ENCODE results near the gene VKORC1L1.

The VKORC1L1 gene

DNA sequence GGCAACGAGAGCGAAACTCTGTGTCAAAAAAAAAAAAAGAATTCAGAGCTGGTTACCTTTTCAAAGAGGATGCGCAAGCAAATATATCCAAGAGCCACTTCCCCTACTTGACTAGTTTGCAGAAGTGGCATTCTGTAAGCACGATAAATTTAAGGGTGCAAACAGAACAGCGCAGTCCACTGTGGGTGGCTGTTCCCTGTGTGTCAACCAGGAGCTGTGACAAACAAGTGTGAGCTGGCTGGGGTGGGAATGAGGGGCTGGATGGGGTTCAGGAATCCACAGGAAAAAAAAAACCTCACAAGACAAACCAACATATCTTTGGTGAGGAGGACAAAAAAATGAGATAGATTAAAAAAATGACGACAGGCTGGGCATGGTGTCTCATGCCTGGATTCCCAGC, 93.3 kb downstream of the VKORC1L1 start:
- Histone ChIP-seq H2AFZ (ENCODE audit: low read length) (no peak overlapping the region), H2BK5ac (ENCODE audit: low read length) (no peak overlapping the region), H2BK15ac (ENCODE audit: low read length) (no peak overlapping the region), H3K23ac (ENCODE audit: low read depth, low read length, poor library complexity) (no peak overlapping the region), H2BK120ac (ENCODE audit: low read depth, low read length) (no peak overlapping the region), H3K18ac (ENCODE audit: low read length) (no peak overlapping the region), H3K27me3 (ENCODE audit: control insufficient read depth in 3 of 3, insufficient read depth in 3 of 3, low read depth in 1 of 3, low read length in 3 of 3) (no peaks in the 10 kb centered on the region), H3K4me1 (ENCODE audit: control insufficient read depth in 2 of 2, insufficient read depth in 1 of 2, low read depth in 1 of 2, low read length in 2 of 2) (no peaks in the 10 kb centered on the region), H3K4ac (ENCODE audit: low read length) (no peak overlapping the region), H4K8ac (ENCODE audit: low read depth, low read length) (no peak overlapping the region), H3K14ac (ENCODE audit: low read length) (no peak overlapping the region), H3K79me1 (ENCODE audit: low read depth, low read length) (peaks cover 2% of the 10 kb centered on the region), H3K4me2 (ENCODE audit: insufficient read depth, low read length, poor library complexity, severe bottlenecking) (no peak overlapping the region), H3K9ac (ENCODE audit: low read depth, low read length, poor library complexity) (no peak overlapping the region), H3K4me3 (ENCODE audit: low read length in 2 of 2) (no peak overlapping the region), H2AK5ac (ENCODE audit: low read depth, low read length) (no peak overlapping the region), H4K91ac (ENCODE audit: low read depth, low read length, poor library complexity) (no peak overlapping the region), H3K9me3 (replicated peaks in 1 of 2; ENCODE audit: control insufficient read depth in 2 of 2, insufficient read depth in 1 of 2, low read depth in 1 of 2, low read length in 2 of 2) (no peaks in the 10 kb centered on the region), H3K27ac (replicated peaks; ENCODE audit: low read length) (no peak overlapping the region), H2BK12ac (ENCODE audit: low read length) (no peak overlapping the region), H3K36me3 (replicated peaks in 1 of 2; ENCODE audit: control insufficient read depth in 2 of 2, insufficient read depth in 2 of 2, low read length in 2 of 2) (peaks cover 63 to 99% of the 10 kb centered on the region in 2 donors)
- no CpG with 5 or more reads among the region's 6 CpGs for WGBS, 2 donors (ENCODE audit: extremely low coverage in 2 of 2, insufficient read length in 2 of 2, insufficient replicate concordance in 1 of 2)
- DNase-seq (ENCODE audit: low spot score) = no peak

DNA sequence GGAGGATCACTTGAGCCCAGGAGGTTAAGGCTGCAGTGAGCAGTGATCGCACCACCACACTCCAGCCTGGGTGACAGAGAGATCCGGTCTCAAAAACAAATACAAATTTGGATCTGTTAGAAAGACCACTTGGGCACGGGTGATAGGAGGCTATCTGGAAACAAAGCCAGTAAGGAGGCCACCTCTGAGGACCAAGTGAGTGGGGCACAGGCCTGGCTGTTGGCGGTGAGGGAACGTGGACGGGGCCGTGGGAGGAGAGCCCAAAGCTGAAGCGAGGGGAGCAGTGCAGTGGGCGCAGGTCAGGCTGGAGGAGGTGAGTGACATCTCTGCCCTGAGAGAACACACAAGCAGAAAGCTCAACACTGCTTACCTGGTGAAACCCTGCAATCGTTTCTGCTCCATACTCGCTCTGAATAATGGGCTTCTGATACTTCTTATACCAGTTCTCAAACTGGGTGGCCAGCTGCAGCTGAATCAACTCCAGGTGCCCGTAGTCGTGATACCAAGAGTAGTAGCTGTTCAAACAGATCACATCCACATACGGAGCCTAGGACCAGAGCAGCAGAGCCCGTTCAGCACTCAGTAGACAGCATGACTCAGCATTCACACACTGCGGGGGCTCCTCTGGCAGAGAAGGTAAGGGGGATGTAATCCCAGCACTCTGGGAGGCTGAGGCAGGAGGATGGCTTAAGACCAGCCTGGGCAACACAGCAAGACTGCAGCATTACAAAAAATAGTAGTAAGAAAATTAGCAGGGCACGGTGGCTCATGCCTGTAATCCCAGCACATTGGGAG, 94.7 kb downstream of the VKORC1L1 start:
- no peak overlapping the region for H3K27ac ChIP-seq (replicated peaks; ENCODE audit: low read length)
- H3K9me3 ChIP-seq (replicated peaks in 1 of 2; ENCODE audit: control insufficient read depth in 2 of 2, insufficient read depth in 1 of 2, low read depth in 1 of 2, low read length in 2 of 2) = no peaks in the 10 kb centered on the region
- H4K91ac ChIP-seq (ENCODE audit: low read depth, low read length, poor library complexity) = no peak overlapping the region
- H3K79me1 ChIP-seq (ENCODE audit: low read depth, low read length) = peaks cover 2% of the 10 kb centered on the region
- H3K27me3 ChIP-seq (ENCODE audit: control insufficient read depth in 3 of 3, insufficient read depth in 3 of 3, low read depth in 1 of 3, low read length in 3 of 3) = no peaks in the 10 kb centered on the region
- WGBS, 2 donors (ENCODE audit: extremely low coverage in 2 of 2, insufficient read length in 2 of 2, insufficient replicate concordance in 1 of 2) = no CpG with 5 or more reads among the region's 17 CpGs
- H3K23ac ChIP-seq (ENCODE audit: low read depth, low read length, poor library complexity) = no peak overlapping the region
- DNase-seq (ENCODE audit: low spot score) = no peak
- no peak overlapping the region for H2AK5ac ChIP-seq (ENCODE audit: low read depth, low read length)
- H3K4me1 ChIP-seq (ENCODE audit: control insufficient read depth in 2 of 2, insufficient read depth in 1 of 2, low read depth in 1 of 2, low read length in 2 of 2) = no peaks in the 10 kb centered on the region
- peaks cover 60 to 99% of the 10 kb centered on the region in 2 donors for H3K36me3 ChIP-seq (replicated peaks in 1 of 2; ENCODE audit: control insufficient read depth in 2 of 2, insufficient read depth in 2 of 2, low read length in 2 of 2)
- no peak overlapping the region for H3K14ac ChIP-seq (ENCODE audit: low read length)
- H3K18ac ChIP-seq (ENCODE audit: low read length) = no peak overlapping the region
- H3K4me3 ChIP-seq (ENCODE audit: low read length in 2 of 2) = no peak overlapping the region
- no peak overlapping the region for H2AFZ ChIP-seq (ENCODE audit: low read length)
- H3K4ac ChIP-seq (ENCODE audit: low read length) = no peak overlapping the region
- no peak overlapping the region for H2BK15ac ChIP-seq (ENCODE audit: low read length)
- H3K9ac ChIP-seq (ENCODE audit: low read depth, low read length, poor library complexity) = no peak overlapping the region
- no peak overlapping the region for H2BK12ac ChIP-seq (ENCODE audit: low read length)
- H2BK120ac ChIP-seq (ENCODE audit: low read depth, low read length) = no peak overlapping the region
- no peak overlapping the region for H2BK5ac ChIP-seq (ENCODE audit: low read length)
- H3K4me2 ChIP-seq (ENCODE audit: insufficient read depth, low read length, poor library complexity, severe bottlenecking) = no peak overlapping the region
- no peak overlapping the region for H4K8ac ChIP-seq (ENCODE audit: low read depth, low read length)

- Histone ChIP-seq H3K27ac (replicated peaks; ENCODE audit: low read length) (no peak overlapping the region), H2AFZ (ENCODE audit: low read length) (no peak overlapping the region), H3K9me3 (replicated peaks in 1 of 2; ENCODE audit: control insufficient read depth in 2 of 2, insufficient read depth in 1 of 2, low read depth in 1 of 2, low read length in 2 of 2) (no peaks in the 10 kb centered on the region), H4K91ac (ENCODE audit: low read depth, low read length, poor library complexity) (no peak overlapping the region), H3K4me2 (ENCODE audit: insufficient read depth, low read length, poor library complexity, severe bottlenecking) (no peak overlapping the region), H3K14ac (ENCODE audit: low read length) (no peak overlapping the region), H4K8ac (ENCODE audit: low read depth, low read length) (no peak overlapping the region), H2AK5ac (ENCODE audit: low read depth, low read length) (no peak overlapping the region), H2BK12ac (ENCODE audit: low read length) (no peak overlapping the region), H3K79me1 (ENCODE audit: low read depth, low read length) (peaks cover under 1% of the 10 kb centered on the region), H3K27me3 (ENCODE audit: control insufficient read depth in 3 of 3, insufficient read depth in 3 of 3, low read depth in 1 of 3, low read length in 3 of 3) (no peaks in the 10 kb centered on the region), H2BK15ac (ENCODE audit: low read length) (no peak overlapping the region), H3K4me3 (ENCODE audit: low read length in 2 of 2) (no peak overlapping the region), H3K4me1 (ENCODE audit: control insufficient read depth in 2 of 2, insufficient read depth in 1 of 2, low read depth in 1 of 2, low read length in 2 of 2) (no peaks in the 10 kb centered on the region), H2BK5ac (ENCODE audit: low read length) (no peak overlapping the region), H3K36me3 (replicated peaks in 1 of 2; ENCODE audit: control insufficient read depth in 2 of 2, insufficient read depth in 2 of 2, low read length in 2 of 2) (peaks cover 62 to 99% of the 10 kb centered on the region in 2 donors), H3K23ac (ENCODE audit: low read depth, low read length, poor library complexity) (no peak overlapping the region), H3K9ac (ENCODE audit: low read depth, low read length, poor library complexity) (no peak overlapping the region), H3K18ac (ENCODE audit: low read length) (no peak overlapping the region), H3K4ac (ENCODE audit: low read length) (no peak overlapping the region), H2BK120ac (ENCODE audit: low read depth, low read length) (no peak overlapping the region)
- no peak for DNase-seq (ENCODE audit: low spot score)
- WGBS, 2 donors (ENCODE audit: extremely low coverage in 2 of 2, insufficient read length in 2 of 2, insufficient replicate concordance in 1 of 2) = no CpG with 5 or more reads among the region's 26 CpGs
These were observed 95.6 kb downstream of the VKORC1L1 start for GRCh38 chr7:65968256-65969185.

- Histone ChIP-seq H4K91ac (ENCODE audit: low read depth, low read length, poor library complexity) (no peak overlapping the region), H3K23ac (ENCODE audit: low read depth, low read length, poor library complexity) (no peak overlapping the region), H3K9ac (ENCODE audit: low read depth, low read length, poor library complexity) (no peak overlapping the region), H2AFZ (ENCODE audit: low read length) (no peak overlapping the region), H3K79me1 (ENCODE audit: low read depth, low read length) (peaks cover 1% of the 10 kb centered on the region), H3K9me3 (replicated peaks in 1 of 2; ENCODE audit: control insufficient read depth in 2 of 2, insufficient read depth in 1 of 2, low read depth in 1 of 2, low read length in 2 of 2) (no peaks in the 10 kb centered on the region), H2BK5ac (ENCODE audit: low read length) (no peak overlapping the region), H2BK120ac (ENCODE audit: low read depth, low read length) (no peak overlapping the region), H2BK15ac (ENCODE audit: low read length) (no peak overlapping the region), H4K8ac (ENCODE audit: low read depth, low read length) (no peak overlapping the region), H3K4me2 (ENCODE audit: insufficient read depth, low read length, poor library complexity, severe bottlenecking) (no peak overlapping the region), H3K18ac (ENCODE audit: low read length) (no peak overlapping the region), H3K14ac (ENCODE audit: low read length) (no peak overlapping the region), H3K4ac (ENCODE audit: low read length) (no peak overlapping the region), H3K27me3 (ENCODE audit: control insufficient read depth in 3 of 3, insufficient read depth in 3 of 3, low read depth in 1 of 3, low read length in 3 of 3) (no peaks in the 10 kb centered on the region), H2BK12ac (ENCODE audit: low read length) (no peak overlapping the region), H3K4me3 (ENCODE audit: low read length in 2 of 2) (no peak overlapping the region), H3K36me3 (replicated peaks in 1 of 2; ENCODE audit: control insufficient read depth in 2 of 2, insufficient read depth in 2 of 2, low read length in 2 of 2) (peaks cover 63 to 98% of the 10 kb centered on the region in 2 donors), H3K4me1 (ENCODE audit: control insufficient read depth in 2 of 2, insufficient read depth in 1 of 2, low read depth in 1 of 2, low read length in 2 of 2) (no peaks in the 10 kb centered on the region), H3K27ac (replicated peaks; ENCODE audit: low read length) (no peak overlapping the region), H2AK5ac (ENCODE audit: low read depth, low read length) (no peak overlapping the region)
- no peak for DNase-seq (ENCODE audit: low spot score)
- no CpG with 5 or more reads among the region's 8 CpGs for WGBS, 2 donors (ENCODE audit: extremely low coverage in 2 of 2, insufficient read length in 2 of 2, insufficient replicate concordance in 1 of 2)
These were observed 98.1 kb downstream of the VKORC1L1 start for GRCh38 chr7:65971021-65971420.

Measured in neuronal stem cell (in vitro differentiated cells).